KMS-11 (cell line): ENCODE results near the gene PCK2.

Experiments
- H2AFZ ChIP-seq: fragments of 200-600 bp; sonication (generic); 2 replicates; pipeline ENCODE4 v1.6.1; 2016; ENCODE audit warnings: antibody characterized with exemption, mixed run types, low read depth
- H3K27ac ChIP-seq: fragments of 200-600 bp; sonication (generic); 2 replicates; pipeline ENCODE4 v1.6.1; 2016; ENCODE audit warnings: mild to moderate bottlenecking, mixed run types
- H3K27me3 ChIP-seq: fragments of 200-600 bp; sonication (generic); 2 replicates; pipeline ENCODE4 v1.6.1; 2017; ENCODE audit warnings: mild to moderate bottlenecking, low read depth, mixed run types, moderate library complexity; ENCODE audit not compliant: insufficient read depth
- H3K36me3 ChIP-seq: fragments of 200-600 bp; sonication (generic); 2 replicates; pipeline ENCODE4 v1.6.1; 2017; ENCODE audit warnings: mild to moderate bottlenecking, mixed run types; ENCODE audit not compliant: insufficient read depth
- H3K4me1 ChIP-seq: fragments of 200-600 bp; sonication (generic); 2 replicates; pipeline ENCODE4 v1.6.1; 2016; ENCODE audit warnings: mild to moderate bottlenecking, low read depth, mixed run types; ENCODE audit not compliant: poor library complexity, severe bottlenecking
- H3K4me2 ChIP-seq: fragments of 200-600 bp; sonication (generic); 2 replicates; pipeline ENCODE4 v1.7.0; 2016; ENCODE audit warnings: mild to moderate bottlenecking, mixed run types
- H3K4me3 ChIP-seq: fragments of 200-600 bp; sonication (generic); IDR thresholded peaks from 2 replicates; pipeline ENCODE4 v1.6.1; 2017; ENCODE audit warnings: low read depth, low read length, mixed read lengths; ENCODE audit not compliant: insufficient read depth
- H3K79me2 ChIP-seq: fragments of 200-600 bp; sonication (generic); 2 replicates; pipeline ENCODE4 v1.6.1; 2016; ENCODE audit warnings: low read depth, mixed run types; ENCODE audit not compliant: insufficient read depth
- H3K9ac ChIP-seq: fragments of 200-600 bp; sonication (generic); 2 replicates; pipeline ENCODE4 v1.6.1; 2016; ENCODE audit warnings: mild to moderate bottlenecking, mixed run types
- H4K20me1 ChIP-seq: fragments of 200-600 bp; sonication (generic); 2 replicates; pipeline ENCODE4 v1.6.1; 2016; ENCODE audit warnings: mild to moderate bottlenecking, mixed run types; ENCODE audit not compliant: insufficient read depth
- TF ChIP-seq, protein P1 (sequence below): fragments of 200-600 bp; sonication (generic); conservative IDR thresholded peaks from 2 replicates; pipeline ENCODE4 v1.6.1; 2017; ENCODE audit warnings: low read depth, mild to moderate bottlenecking, antibody characterized with exemption, low read length, moderate library complexity, mixed read lengths

PCK2 gene

DNA sequence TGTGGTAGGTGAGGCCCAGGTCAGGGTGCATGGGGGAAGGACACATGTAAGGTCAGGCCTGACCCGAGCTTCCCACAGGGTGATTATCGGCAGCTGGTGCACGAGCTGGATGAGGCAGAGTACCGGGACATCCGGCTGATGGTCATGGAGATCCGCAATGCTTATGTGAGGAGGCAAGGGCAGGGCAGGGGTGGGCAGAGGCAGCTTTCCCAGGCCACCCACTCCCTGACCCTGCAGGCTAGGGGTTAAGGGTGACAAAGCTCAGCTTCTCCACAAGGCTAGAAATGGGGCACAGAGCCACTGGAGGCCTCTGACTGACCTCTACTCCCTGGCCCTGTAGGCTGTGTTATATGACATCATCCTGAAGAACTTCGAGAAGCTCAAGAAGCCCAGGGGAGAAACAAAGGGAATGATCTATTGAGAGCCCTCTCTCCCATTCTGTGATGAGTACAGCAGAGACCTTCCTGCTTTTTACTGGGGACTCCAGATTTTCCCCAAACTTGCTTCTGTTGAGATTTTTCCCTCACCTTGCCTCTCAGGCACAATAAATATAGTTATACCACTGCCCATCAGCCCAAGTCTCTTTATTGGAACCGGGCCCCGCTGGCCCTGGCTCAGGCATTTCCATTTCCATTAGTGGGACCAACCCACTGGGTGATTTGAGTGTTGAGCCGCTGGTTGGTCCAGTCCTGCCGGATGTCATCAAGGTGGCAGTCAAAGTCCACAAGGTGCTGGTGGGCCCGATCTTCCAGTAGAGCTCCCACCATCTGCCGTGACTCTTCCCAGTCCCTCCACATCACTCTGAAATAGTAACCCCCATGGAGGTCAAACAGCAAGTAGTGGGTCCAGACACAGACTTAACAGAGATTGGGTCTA is 44.5 kb downstream of the PCK2 start:
- Histone ChIP-seq H4K20me1 (no peaks in the 10 kb centered on the region), H3K27me3 (no peaks in the 10 kb centered on the region), H2AFZ (no peak overlapping the region), H3K4me1 (peaks cover 22% of the 10 kb centered on the region), H3K9ac (no peak overlapping the region), H3K4me2 (no peak overlapping the region), H3K27ac (no peak overlapping the region), H3K36me3 (no peaks in the 10 kb centered on the region), H3K79me2 (peaks cover 7% of the 10 kb centered on the region; the same call in 1 of the 2 replicates), H3K4me3 (no peak overlapping the region)
- TF ChIP-seq, protein P1, sequence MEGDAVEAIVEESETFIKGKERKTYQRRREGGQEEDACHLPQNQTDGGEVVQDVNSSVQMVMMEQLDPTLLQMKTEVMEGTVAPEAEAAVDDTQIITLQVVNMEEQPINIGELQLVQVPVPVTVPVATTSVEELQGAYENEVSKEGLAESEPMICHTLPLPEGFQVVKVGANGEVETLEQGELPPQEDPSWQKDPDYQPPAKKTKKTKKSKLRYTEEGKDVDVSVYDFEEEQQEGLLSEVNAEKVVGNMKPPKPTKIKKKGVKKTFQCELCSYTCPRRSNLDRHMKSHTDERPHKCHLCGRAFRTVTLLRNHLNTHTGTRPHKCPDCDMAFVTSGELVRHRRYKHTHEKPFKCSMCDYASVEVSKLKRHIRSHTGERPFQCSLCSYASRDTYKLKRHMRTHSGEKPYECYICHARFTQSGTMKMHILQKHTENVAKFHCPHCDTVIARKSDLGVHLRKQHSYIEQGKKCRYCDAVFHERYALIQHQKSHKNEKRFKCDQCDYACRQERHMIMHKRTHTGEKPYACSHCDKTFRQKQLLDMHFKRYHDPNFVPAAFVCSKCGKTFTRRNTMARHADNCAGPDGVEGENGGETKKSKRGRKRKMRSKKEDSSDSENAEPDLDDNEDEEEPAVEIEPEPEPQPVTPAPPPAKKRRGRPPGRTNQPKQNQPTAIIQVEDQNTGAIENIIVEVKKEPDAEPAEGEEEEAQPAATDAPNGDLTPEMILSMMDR = no peak

DNA sequence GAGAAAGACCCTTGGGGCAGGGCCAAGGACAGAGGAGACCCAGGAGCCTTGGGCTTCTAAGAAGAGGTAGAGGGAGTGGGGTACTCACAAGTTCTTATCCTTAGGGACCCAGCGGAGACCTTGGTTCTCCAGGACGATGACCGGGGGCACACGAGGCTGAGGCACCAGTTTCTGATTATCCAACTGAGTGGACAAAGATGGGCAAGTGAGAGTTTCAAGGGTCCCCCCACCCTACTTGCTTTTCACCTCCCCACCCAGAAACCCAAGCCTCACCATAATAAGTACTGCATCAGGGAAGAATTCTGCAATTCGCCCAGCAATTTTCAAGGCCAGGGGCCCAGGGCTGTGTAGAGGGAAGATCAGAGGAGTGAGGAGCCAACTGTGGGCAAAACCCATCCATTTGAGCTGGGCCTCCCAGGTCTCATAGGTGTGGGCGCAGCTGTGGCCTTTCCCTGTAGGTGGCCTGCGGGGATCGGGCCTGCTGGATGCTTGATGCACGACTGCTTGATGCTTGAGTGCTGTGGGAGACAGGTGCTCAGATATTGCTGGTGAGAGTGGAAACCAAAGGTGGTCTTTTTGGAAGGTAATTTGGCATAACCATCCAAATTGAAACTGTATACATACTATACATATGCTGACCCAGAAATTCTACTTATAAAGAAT is 45.3 kb downstream of the PCK2 start:
- TF ChIP-seq, protein P1 = no peak
- H3K79me2 ChIP-seq = peaks cover 7% of the 10 kb centered on the region; the same call in 1 of the 2 replicates

DNA sequence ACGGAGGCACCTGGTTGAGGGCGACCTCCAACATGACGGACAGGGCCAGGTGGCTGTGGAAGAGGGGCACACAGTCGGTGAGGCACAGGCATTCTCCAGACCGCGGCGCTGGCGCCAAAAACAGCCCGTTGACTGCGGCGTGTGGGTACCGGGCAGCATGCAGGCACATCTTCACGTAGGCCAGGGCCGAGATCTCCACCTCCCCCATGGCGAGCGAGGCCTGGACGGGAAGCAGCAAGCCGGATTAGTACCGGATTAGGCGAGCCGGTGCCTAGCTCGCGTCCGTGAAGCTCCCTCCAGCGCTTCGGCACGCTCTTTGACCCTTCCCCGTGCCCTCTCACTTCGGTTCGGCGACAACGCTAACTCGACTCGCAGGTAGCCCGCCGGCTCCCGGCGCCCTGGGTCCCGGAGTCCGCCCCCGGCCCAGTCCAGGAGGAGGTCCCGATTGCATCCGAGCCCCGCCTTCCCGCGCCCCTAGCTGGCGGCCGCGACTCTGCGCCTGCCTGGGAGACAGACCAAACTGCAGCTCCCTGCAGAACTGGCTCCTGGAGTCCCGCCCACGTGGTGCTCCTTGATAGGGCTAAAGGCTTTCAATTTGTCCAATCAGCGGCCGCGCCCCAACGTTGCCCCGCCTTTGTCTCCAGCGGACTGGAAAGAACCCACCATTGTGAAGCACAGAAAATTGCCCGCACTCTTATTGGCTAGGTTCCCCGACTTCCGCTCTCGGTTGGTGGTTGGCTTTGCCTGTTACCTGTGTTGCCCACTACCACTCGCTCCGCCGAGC is 47.2 kb downstream of the PCK2 start, which contains the start of gene EMC9:
TSS of gene EMC9 (minus strand) at position 495 of the 784 bp plus-strand sequence. CDS start at position 208, 287 bp downstream.
- no peaks in the 10 kb centered on the region for H3K36me3 ChIP-seq
- peaks cover 21% of the 10 kb centered on the region; the same call in 1 of the 2 replicates for H3K79me2 ChIP-seq
- no peaks in the 10 kb centered on the region for H3K27me3 ChIP-seq

More for the DNA sequence above, 45.3 kb downstream of the PCK2 start:
- Histone ChIP-seq H3K9ac (no peak overlapping the region), H3K27me3 (no peaks in the 10 kb centered on the region), H2AFZ (no peak overlapping the region), H3K4me3 (no peak overlapping the region), H4K20me1 (no peaks in the 10 kb centered on the region), H3K27ac (no peak overlapping the region), H3K36me3 (no peaks in the 10 kb centered on the region), H3K4me2 (no peak overlapping the region; the same call in 1 of the 2 replicates), H3K4me1 (peaks cover 22% of the 10 kb centered on the region)

More for the DNA sequence above, 47.2 kb downstream of the PCK2 start, which contains the start of gene EMC9:
- Histone ChIP-seq H3K4me2 (peak within 1 kb of the TSS; percentile 36; the same call in 1 of the 2 replicates), H2AFZ (peak within 1 kb of the TSS; percentile 44; the same call in 1 of the 2 replicates), H3K4me1 (peaks cover 28% of the 10 kb centered on the region), H3K27ac (peak within 1 kb of the TSS; percentile 66), H3K4me3 (no peak within 1 kb of the TSS), H3K9ac (peak within 1 kb of the TSS; percentile 55; the same call in 1 of the 2 replicates), H4K20me1 (no peaks in the 10 kb centered on the region)
- TF ChIP-seq, protein P1 = no peak
